HG03575 (cell line): ENCODE data around the gene MT2A.

Source experiments
- ATAC-seq: cut with Tn5 transposase; IDR thresholded peaks from one replicate; pipeline ENCODE4 v1.9.1; 2021; ENCODE audit not compliant: unreplicated experiment, insufficient number of reproducible peaks, low FRiP score; ENCODE audit errors: extremely low read depth

Gene MT2A

GRCh38 chr16:56593573-56594291 is 14.7 kb upstream of the MT2A start:
- no peak for ATAC-seq

- ATAC-seq = no peak
Measured at GRCh38 chr16:56594292-56594619, 14.1 kb upstream of the MT2A start.

GRCh38 chr16:56600398-56600999 is 7.9 kb upstream of the MT2A start:
- ATAC-seq = no peak

- no peak for ATAC-seq
Measured at GRCh38 chr16:56601325-56601724, 7.1 kb upstream of the MT2A start.

- ATAC-seq = no peak
Measured at GRCh38 chr16:56603589-56603988, 4.8 kb upstream of the MT2A start.

- no peak for ATAC-seq
Measured at GRCh38 chr16:56604966-56605365, 3.4 kb upstream of the MT2A start.

GRCh38 chr16:56605475-56605874 is 2.9 kb upstream of the MT2A start:
- no peak for ATAC-seq

GRCh38 chr16:56606071-56606475 is 2.3 kb upstream of the MT2A start:
- no peak for ATAC-seq

GRCh38 chr16:56606476-56607108 is 1.8 kb upstream of the MT2A start:
- no peak for ATAC-seq

- no peak for ATAC-seq
Measured at GRCh38 chr16:56607109-56607618, 1.2 kb upstream of the MT2A start.

- no peak for ATAC-seq
Measured at GRCh38 chr16:56607675-56608042, 725 bp upstream of the MT2A start.

- ATAC-seq = no peak
Measured at GRCh38 chr16:56608876-56609462, 585 bp downstream of the MT2A start.

GRCh38 chr16:56609463-56609921 is 1.1 kb downstream of the MT2A start:
- no peak for ATAC-seq

- ATAC-seq = no peak
Measured at GRCh38 chr16:56610017-56610608, 1.7 kb downstream of the MT2A start.

GRCh38 chr16:56610609-56611111 is 2.3 kb downstream of the MT2A start:
- ATAC-seq = no peak

- ATAC-seq = no peak
Measured at GRCh38 chr16:56611281-56611833, 3.0 kb downstream of the MT2A start.

- no peak for ATAC-seq
Measured at GRCh38 chr16:56613706-56614105, 5.3 kb downstream of the MT2A start.

GRCh38 chr16:56614549-56614991 is 6.2 kb downstream of the MT2A start:
- no peak for ATAC-seq

GRCh38 chr16:56615353-56615752 is 7.0 kb downstream of the MT2A start:
- ATAC-seq = no peak
